Liver (tissue), 9 donors: Measurements from ENCODE around the gene BSX. TPM values are rescaled to one million over a fixed set of nuclear protein-coding genes. Genes with fewer than 3 reads are reported as not detected.

Source experiments
- DNase-seq: peaks from one replicate; pipeline ENCODE4 v3.0.0-alpha.2; 2017; ENCODE audit warnings: low spot score
- H3K27ac ChIP-seq, 2 donors: one replicate each; pipeline ENCODE4 v1.7.0; 2013; ENCODE audit warnings: inconsistent platforms in 2 of 2, low read length in 2 of 2, control low read depth in 1 of 2, low read depth in 1 of 2, mild to moderate bottlenecking in 1 of 2
- H3K27me3 ChIP-seq, 4 donors: one replicate each; pipeline versions ENCODE4 v1.6.1 to v1.7.0; 2013; ENCODE audit warnings: low read length in 3 of 4, inconsistent platforms in 1 of 4, mild to moderate bottlenecking in 1 of 4, moderate library complexity in 1 of 4; ENCODE audit not compliant: control insufficient read depth in 4 of 4, insufficient read depth in 4 of 4
- H3K36me3 ChIP-seq, 4 donors: one replicate each; pipeline versions ENCODE4 v1.6.1 to v1.7.0; 2013; ENCODE audit warnings: low read length in 3 of 4, mild to moderate bottlenecking in 3 of 4, low read depth in 1 of 4, moderate library complexity in 1 of 4; ENCODE audit not compliant: control insufficient read depth in 4 of 4, insufficient read depth in 3 of 4
- H3K4me1 ChIP-seq, 4 donors: one replicate each; pipeline versions ENCODE4 v1.6.1 to v1.7.0; 2013; ENCODE audit warnings: low read length in 3 of 4, mild to moderate bottlenecking in 3 of 4, moderate library complexity in 1 of 4; ENCODE audit not compliant: control insufficient read depth in 4 of 4, insufficient read depth in 4 of 4
- H3K4me3 ChIP-seq, 3 donors: one replicate each; pipeline versions ENCODE4 v1.6.1 to v1.7.0; 2013; ENCODE audit warnings: low read length in 3 of 3, control low read depth in 1 of 3, low read depth in 1 of 3, mild to moderate bottlenecking in 1 of 3
- H3K9ac ChIP-seq, 2 donors: one replicate each; pipeline ENCODE4 v1.7.0; 2013; ENCODE audit warnings: low read length in 2 of 2, mild to moderate bottlenecking in 2 of 2, moderate library complexity in 2 of 2, control low read depth in 1 of 2, low read depth in 1 of 2
- H3K9me3 ChIP-seq, 4 donors: one replicate each; pipeline versions ENCODE4 v1.6.1 to v1.7.0; 2013; ENCODE audit warnings: low read length in 3 of 4; ENCODE audit not compliant: control insufficient read depth in 4 of 4
- FOXA1 ChIP-seq: IDR thresholded peaks from 2 replicates; pipeline ENCODE4 v1.6.1; 2016; ENCODE audit warnings: antibody characterized with exemption
- FOXA2 ChIP-seq: IDR thresholded peaks from 2 replicates; pipeline ENCODE4 v1.6.1; 2016; ENCODE audit warnings: antibody characterized with exemption
- GABPA ChIP-seq, 2 donors: IDR thresholded peaks in 1 of 2; conservative IDR thresholded peaks in 1 of 2; 2 replicates each; pipeline ENCODE4 v1.6.1; 2016; ENCODE audit warnings: antibody characterized with exemption in 2 of 2, mild to moderate bottlenecking in 1 of 2, moderate library complexity in 1 of 2
- HNF4A ChIP-seq, 2 donors: conservative IDR thresholded peaks; 2 replicates each; pipeline ENCODE4 v1.6.1; 2016; ENCODE audit warnings: antibody characterized with exemption in 2 of 2, mild to moderate bottlenecking in 2 of 2
- HNF4G ChIP-seq: IDR thresholded peaks from 2 replicates; pipeline ENCODE4 v1.6.1; 2016; ENCODE audit warnings: antibody characterized with exemption
- MAX ChIP-seq: IDR thresholded peaks from 2 replicates; pipeline ENCODE4 v1.6.1; 2016; ENCODE audit warnings: antibody characterized with exemption
- NR2F2 ChIP-seq: IDR thresholded peaks from 2 replicates; pipeline ENCODE4 v1.6.1; 2016; ENCODE audit warnings: antibody characterized with exemption
- REST ChIP-seq: IDR thresholded peaks from 2 replicates; pipeline ENCODE4 v1.6.1; 2016; ENCODE audit warnings: antibody characterized with exemption, mild to moderate bottlenecking
- RXRA ChIP-seq, 2 donors: IDR thresholded peaks; 2 replicates each; pipeline ENCODE4 v1.6.1; 2017 to 2018; ENCODE audit warnings: antibody characterized with exemption in 2 of 2, mild to moderate bottlenecking in 1 of 2
- TAF1 ChIP-seq: conservative IDR thresholded peaks from 2 replicates; pipeline ENCODE4 v1.6.1; 2016; ENCODE audit warnings: antibody characterized with exemption, mild to moderate bottlenecking
- YY1 ChIP-seq: IDR thresholded peaks from 2 replicates; pipeline ENCODE4 v1.6.1; 2016; ENCODE audit warnings: antibody characterized with exemption, mild to moderate bottlenecking
- WGBS: extraction: QIAGEN DNeasy Blood & Tissue Kit; methylation state at CpG from one replicate; pipeline ENCODE4 v1.1.7; 2013; 5-methylcytosine and 5-hydroxymethylcytosine counted together
- polyA plus RNA-seq, 2 donors: library from polyadenylated mRNA; stranded (reverse) in 1 of 2; unstranded in 1 of 2; fragments of 200-250 nt in 1 of 2; fragments of >200 nt in 1 of 2; fragmentation: Nextera tagmentation in 1 of 2; extraction: Ambion mirVana in 1 of 2; gene quantifications; one replicate each; pipeline versions ENCODE4 v1.2.1 to v1.2.3, GENCODE V29; 2013 to 2015
- total RNA-seq, 2 donors: library from RNA; depleted of rRNA; stranded (reverse); fragments of >200 nt; gene quantifications; one replicate each; pipeline ENCODE4 v1.2.3, GENCODE V29; 2014
- TF ChIP-seq, protein P1 (sequence below): fragments of 150-350 bp; IDR thresholded peaks from 2 replicates; pipeline ENCODE4 v1.5.1; 2017; ENCODE audit warnings: improper control_type of control experiment, low read depth, low read length; ENCODE audit not compliant: missing input control
- TF ChIP-seq, protein P2 (sequence below): IDR thresholded peaks from 2 replicates; pipeline ENCODE4 v1.6.1; 2016; ENCODE audit warnings: antibody characterized with exemption
- donor health status: healthy.
- donor health status: healthy.
- donor health status: healthy.
- donor health status: healthy.
- donor health status: healthy.

Gene BSX
- total and polyA plus RNA-seq, 4 donors = not detected

GRCh38 chr11:122976734-122977469, 4.7 kb downstream of the BSX start:
- H3K4me3 ChIP-seq = no peak overlapping the region

More at GRCh38 chr11:122976734-122977469, 4.7 kb downstream of the BSX start:
- no peaks in the 10 kb centered on the region for H3K36me3 ChIP-seq
- H3K27ac ChIP-seq = no peak overlapping the region
- 5% methylated on average over 50 of the region's 50 CpGs for WGBS
- TF ChIP-seq, protein P1, sequence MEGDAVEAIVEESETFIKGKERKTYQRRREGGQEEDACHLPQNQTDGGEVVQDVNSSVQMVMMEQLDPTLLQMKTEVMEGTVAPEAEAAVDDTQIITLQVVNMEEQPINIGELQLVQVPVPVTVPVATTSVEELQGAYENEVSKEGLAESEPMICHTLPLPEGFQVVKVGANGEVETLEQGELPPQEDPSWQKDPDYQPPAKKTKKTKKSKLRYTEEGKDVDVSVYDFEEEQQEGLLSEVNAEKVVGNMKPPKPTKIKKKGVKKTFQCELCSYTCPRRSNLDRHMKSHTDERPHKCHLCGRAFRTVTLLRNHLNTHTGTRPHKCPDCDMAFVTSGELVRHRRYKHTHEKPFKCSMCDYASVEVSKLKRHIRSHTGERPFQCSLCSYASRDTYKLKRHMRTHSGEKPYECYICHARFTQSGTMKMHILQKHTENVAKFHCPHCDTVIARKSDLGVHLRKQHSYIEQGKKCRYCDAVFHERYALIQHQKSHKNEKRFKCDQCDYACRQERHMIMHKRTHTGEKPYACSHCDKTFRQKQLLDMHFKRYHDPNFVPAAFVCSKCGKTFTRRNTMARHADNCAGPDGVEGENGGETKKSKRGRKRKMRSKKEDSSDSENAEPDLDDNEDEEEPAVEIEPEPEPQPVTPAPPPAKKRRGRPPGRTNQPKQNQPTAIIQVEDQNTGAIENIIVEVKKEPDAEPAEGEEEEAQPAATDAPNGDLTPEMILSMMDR = no peak
- no peak for TF ChIP-seq FOXA1
- TF ChIP-seq TAF1 = no peak
- no peak for TF ChIP-seq MAX
- TF ChIP-seq HNF4A (conservative IDR thresholded peaks at IDR 0.05) = no peak
- TF ChIP-seq RXRA (IDR thresholded peaks at IDR 0.05) = no peak
- TF ChIP-seq GABPA (IDR thresholded peaks at IDR 0.05 in 1 of 2, conservative IDR thresholded peaks at IDR 0.05 in 1 of 2) = no peak
- no peak for TF ChIP-seq HNF4G
- TF ChIP-seq, protein P2, sequence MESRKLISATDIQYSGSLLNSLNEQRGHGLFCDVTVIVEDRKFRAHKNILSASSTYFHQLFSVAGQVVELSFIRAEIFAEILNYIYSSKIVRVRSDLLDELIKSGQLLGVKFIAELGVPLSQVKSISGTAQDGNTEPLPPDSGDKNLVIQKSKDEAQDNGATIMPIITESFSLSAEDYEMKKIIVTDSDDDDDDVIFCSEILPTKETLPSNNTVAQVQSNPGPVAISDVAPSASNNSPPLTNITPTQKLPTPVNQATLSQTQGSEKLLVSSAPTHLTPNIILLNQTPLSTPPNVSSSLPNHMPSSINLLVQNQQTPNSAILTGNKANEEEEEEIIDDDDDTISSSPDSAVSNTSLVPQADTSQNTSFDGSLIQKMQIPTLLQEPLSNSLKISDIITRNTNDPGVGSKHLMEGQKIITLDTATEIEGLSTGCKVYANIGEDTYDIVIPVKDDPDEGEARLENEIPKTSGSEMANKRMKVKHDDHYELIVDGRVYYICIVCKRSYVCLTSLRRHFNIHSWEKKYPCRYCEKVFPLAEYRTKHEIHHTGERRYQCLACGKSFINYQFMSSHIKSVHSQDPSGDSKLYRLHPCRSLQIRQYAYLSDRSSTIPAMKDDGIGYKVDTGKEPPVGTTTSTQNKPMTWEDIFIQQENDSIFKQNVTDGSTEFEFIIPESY = no peak
- no peak for TF ChIP-seq YY1
- TF ChIP-seq NR2F2 = no peak
- no peak for TF ChIP-seq FOXA2
- TF ChIP-seq REST = no peak
- peaks cover 9 to 31% (median 24%) of the 10 kb centered on the region in 4 donors for H3K27me3 ChIP-seq
- DNase-seq = no peak
- H3K9ac ChIP-seq = no peak overlapping the region
- no peaks in the 10 kb centered on the region for H3K9me3 ChIP-seq
- H3K4me1 ChIP-seq = peaks cover 0 to 10% (median 4%) of the 10 kb centered on the region in 4 donors
